ENCODE data around the gene SOX18. TPM values are rescaled to one million over a fixed set of nuclear protein-coding genes. Genes with fewer than 3 reads are reported as not detected.

Gene SOX18
- total RNA-seq, 2 donors from 2014 or later, result not detected

DNA sequence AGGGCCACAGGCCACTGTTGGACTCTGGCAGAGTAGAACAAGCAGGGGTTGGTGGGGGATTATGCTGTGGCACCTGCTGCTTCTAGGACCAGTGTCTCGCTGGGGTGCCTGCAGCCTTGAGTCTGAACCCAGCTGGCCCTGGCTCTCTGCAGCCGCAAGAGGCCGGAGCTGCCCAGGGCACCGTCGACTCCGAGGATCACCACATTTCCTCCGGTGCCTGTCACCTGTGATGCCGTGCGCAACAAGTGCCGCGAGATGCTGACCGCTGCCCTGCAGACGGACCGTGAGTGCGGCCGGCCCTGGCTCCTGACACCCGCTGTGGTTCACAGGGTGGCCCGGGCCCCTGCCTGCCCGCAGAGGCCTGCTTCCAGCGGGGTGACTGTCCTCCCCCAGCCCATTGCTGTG, 19.8 kb upstream of the SOX18 start:
- ATAC-seq (no peak), DNase-seq (no peak)
- Mint-ChIP-seq H3K4me1 (peaks cover 35% of the 10 kb centered on the region), H3K27ac (no peak overlapping the region), H3K4me3 (no peak overlapping the region), H3K27me3 (no peaks in the 10 kb centered on the region), H3K36me3 (ENCODE audit: low read depth) (no peaks in the 10 kb centered on the region)
- H3K9me3 ChIP-seq (ENCODE audit: control insufficient read depth, low read length, poor library complexity, severe bottlenecking), result no peaks in the 10 kb centered on the region

DNA sequence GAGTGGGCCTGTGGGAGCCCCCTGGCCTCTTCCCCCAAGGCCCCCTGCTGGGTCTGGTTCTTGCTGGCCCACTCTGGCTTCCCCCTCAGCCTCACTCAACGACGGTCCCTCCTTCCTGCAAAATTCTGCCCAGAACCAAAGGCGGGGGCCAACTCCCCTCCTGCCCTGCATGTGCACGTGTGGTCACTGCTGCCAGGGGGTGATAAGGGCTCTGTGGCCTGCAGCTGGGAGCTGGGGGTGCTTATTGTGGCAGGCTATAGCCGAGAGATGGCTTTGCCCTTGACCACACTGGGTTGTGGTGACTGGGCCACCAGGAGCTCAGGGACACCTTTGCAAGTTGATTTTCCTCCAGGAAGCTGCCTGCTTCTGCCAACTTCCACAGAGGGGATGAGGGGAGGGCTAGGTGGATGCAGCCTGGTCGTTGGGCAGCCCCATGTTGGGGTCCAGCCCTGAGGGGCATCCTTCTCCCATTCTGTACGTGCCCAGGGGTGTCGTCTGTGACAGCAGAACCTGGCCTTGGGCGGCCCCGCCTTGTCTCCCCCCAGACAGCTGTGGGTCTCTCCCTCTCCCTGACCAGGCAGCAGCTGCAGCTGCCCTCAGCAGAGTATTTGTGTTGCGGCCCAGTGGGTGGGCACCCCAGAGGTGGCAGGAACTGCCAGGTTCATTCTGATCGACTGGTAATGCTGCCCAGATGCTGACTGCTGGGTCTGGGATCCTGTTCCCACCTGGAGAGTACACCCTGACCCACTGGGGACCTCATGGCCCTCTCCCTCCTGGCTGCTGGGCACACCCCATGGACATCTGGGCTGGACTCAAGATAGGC, 19.2 kb upstream of the SOX18 start:
- no peak for ATAC-seq
- no peaks in the 10 kb centered on the region for H3K9me3 ChIP-seq (ENCODE audit: control insufficient read depth, low read length, poor library complexity, severe bottlenecking)
- Mint-ChIP-seq H3K4me3 (no peak overlapping the region), H3K27me3 (no peaks in the 10 kb centered on the region), H3K4me1 (peaks cover 40% of the 10 kb centered on the region), H3K27ac (peak overlapping the region; percentile 53), H3K36me3 (ENCODE audit: low read depth) (no peaks in the 10 kb centered on the region)
- no peak for DNase-seq

DNA sequence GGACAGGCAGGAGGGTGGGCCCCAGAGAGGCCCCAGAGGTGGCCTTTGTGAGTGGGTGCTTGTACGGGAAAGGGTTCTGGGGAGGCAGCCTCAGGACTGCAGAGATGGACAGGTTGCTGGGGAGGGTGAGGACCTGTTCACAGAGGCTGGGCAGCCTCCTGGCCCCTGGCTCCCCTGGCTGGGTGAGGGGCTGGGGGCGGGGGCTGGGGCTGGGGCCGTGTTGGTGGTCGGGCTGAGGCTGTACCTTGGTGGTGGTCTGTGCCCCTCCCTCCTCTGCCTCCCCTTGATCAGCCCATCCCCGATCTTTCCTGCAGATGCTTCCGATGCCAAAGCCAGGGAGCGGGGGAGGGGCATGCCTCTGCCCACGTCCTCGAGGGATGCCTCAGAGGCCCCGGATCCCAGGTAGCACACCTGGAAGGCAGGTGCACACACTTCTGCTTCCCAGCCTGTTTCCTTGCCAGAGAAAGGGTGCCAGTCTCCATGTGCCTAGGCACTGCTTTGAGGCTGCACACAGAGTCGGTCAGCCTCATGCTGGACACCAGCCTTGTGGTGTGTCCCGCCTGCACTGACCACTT, 18.4 kb upstream of the SOX18 start:
- no peaks in the 10 kb centered on the region for H3K36me3 Mint-ChIP-seq (ENCODE audit: low read depth)
- H3K4me1 Mint-ChIP-seq, result peaks cover 42% of the 10 kb centered on the region
- H3K27me3 Mint-ChIP-seq, result no peaks in the 10 kb centered on the region
- no peaks in the 10 kb centered on the region for H3K9me3 ChIP-seq (ENCODE audit: control insufficient read depth, low read length, poor library complexity, severe bottlenecking)
- peak overlapping the region; percentile 53 for H3K27ac Mint-ChIP-seq
- ATAC-seq (no peak), DNase-seq (no peak)
- H3K4me3 Mint-ChIP-seq, result peak overlapping the region; percentile 9

DNA sequence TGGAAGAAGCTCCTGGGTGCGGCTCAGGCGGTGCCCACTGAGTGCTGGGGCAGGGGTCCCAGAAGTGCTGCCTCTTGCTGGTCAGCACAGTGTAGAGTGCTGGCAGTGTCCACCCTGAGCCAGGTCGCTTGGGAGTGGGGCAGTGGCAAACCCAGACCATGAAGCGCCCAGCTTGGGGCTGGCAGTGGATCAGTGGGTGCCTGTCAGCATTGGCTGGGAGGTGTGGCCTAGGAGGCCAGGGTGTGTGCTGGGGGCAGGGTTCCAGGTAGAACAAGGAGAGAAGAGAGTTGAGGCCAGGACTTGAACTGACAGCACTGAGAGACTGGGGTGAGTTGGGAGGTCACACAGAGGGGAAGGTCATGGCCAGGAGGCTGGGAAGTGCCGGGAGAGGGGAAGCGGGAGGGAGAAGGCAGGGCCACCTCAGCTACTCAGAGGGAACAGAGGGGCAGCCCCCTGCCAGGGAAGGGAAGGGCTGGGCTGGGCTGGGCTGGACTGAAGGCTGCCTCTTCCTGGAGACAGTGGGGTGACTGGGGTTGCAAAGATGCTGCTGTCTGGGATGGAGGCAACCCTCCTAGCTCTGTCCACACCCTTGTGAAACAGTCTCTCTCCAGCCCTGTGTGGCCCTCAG, 17.7 kb upstream of the SOX18 start:
- Mint-ChIP-seq H3K36me3 (ENCODE audit: low read depth) (no peaks in the 10 kb centered on the region), H3K4me1 (peaks cover 41% of the 10 kb centered on the region), H3K4me3 (peak overlapping the region; percentile 50), H3K27me3 (no peaks in the 10 kb centered on the region), H3K27ac (peak overlapping the region; percentile 90)
- H3K9me3 ChIP-seq (ENCODE audit: control insufficient read depth, low read length, poor library complexity, severe bottlenecking), result no peaks in the 10 kb centered on the region
- DNase-seq, result no peak
- ATAC-seq, result no peak

DNA sequence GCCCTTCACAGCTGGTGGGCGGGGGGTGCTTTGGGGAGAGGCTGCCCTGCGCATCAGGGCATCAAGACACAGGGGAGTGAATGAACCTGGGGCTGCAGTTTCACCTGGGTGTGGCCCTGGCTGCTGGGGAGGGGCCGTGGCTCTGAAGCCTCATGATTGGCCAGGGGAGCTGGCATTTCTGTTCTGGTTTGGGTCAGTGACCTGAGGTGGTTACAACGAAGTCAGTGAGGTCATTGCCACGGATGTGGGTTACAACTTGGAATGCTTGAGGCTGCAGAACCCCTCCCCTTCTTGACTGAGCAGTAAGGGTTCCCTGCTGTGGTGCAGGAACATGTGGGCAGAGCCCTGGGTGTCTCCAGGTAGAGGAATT, 16.5 kb upstream of the SOX18 start:
- DNase-seq, result peak in 2 of 3 donors; percentile 42 to 44
- Mint-ChIP-seq H3K27me3 (no peaks in the 10 kb centered on the region), H3K27ac (peak overlapping the region; percentile 90), H3K4me1 (peaks cover 37% of the 10 kb centered on the region), H3K4me3 (peak overlapping the region; percentile 77), H3K36me3 (ENCODE audit: low read depth) (no peaks in the 10 kb centered on the region)
- no peaks in the 10 kb centered on the region for H3K9me3 ChIP-seq (ENCODE audit: control insufficient read depth, low read length, poor library complexity, severe bottlenecking)
- ATAC-seq, result peak; percentile 65

DNA sequence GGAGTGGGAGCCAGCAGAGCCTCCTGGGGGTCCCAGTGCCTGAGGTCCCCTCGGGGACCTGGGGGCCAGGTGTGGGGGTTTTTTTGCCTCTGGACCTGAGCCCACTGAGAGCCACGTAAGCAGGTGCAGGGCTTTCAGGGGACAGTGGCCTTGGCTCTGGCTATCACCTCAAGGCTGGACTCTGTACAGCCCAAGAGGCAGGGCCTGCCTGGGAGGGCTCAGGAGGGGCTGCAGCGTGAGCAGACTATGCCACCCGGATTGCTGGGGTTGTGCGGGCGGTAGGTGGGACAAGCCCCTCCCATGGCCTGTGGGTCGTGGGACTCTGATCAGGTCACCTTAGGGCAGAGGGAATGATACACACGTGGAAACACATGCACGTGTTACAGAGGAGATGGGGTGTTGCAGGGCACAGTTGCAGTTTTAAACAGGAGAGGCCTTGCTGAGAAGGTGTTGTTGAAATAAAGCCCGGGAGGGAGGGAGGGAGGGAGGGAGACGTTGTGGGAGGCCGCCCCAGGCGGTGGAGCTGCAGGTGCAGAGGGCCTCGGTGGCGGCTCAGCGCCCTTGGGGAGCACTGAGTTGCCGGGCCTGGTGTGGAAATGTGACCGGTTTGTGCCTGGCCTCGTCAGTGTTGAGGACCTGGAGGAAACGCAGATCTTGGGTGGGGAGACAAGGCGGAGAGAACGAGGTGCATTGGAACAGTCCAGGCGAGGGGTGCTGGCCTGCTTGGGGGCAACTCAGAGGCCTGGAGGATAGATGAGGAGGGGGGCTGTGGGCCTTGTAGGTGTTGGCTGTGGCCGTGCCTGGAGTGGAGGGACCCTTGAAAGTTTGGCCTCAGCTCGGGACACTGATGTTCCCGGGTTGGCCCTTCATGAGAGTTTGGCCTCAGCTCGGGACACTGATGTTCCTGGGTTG, 15.9 kb upstream of the SOX18 start:
- Mint-ChIP-seq H3K27me3 (no peaks in the 10 kb centered on the region), H3K27ac (peak overlapping the region; percentile 90), H3K36me3 (ENCODE audit: low read depth) (no peaks in the 10 kb centered on the region), H3K4me3 (peak overlapping the region; percentile 77), H3K4me1 (peaks cover 37% of the 10 kb centered on the region)
- no peak for ATAC-seq
- DNase-seq, result no peak
- no peaks in the 10 kb centered on the region for H3K9me3 ChIP-seq (ENCODE audit: control insufficient read depth, low read length, poor library complexity, severe bottlenecking)

DNA sequence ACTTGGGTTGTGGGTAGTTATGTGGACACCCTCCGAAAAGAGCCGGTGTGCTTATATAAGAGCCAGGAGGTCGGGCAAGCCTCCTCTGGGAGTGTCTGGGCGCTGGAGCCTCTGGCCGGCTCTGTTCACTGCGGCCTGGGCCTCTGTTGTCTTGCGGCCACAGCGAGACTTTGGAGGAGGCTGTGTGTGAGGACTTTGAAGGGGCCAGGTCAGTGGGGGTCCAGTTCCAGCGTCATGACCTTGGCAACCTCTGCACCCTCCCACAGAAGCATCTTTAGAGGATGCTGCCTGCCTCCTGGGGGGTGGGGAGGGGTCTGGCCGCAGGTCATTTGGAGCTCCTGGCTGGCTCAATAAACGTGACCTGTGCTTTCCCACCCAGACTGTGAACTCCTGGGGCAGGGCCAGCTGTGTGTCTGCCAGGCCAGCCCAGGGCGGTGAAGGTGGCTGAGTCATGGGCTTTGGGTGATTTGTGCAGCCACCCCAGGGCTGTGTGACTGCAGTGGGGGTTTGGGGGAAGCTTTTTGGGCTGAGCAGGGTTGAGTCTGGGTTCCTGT, 14.8 kb upstream of the SOX18 start:
- DNase-seq (no peak), ATAC-seq (no peak)
- H3K27me3 Mint-ChIP-seq, result no peaks in the 10 kb centered on the region
- peak overlapping the region; percentile 83 for H3K27ac Mint-ChIP-seq
- no peaks in the 10 kb centered on the region for H3K9me3 ChIP-seq (ENCODE audit: control insufficient read depth, low read length, poor library complexity, severe bottlenecking)
- H3K4me1 Mint-ChIP-seq, result peaks cover 37% of the 10 kb centered on the region
- H3K4me3 Mint-ChIP-seq, result peak overlapping the region; percentile 91
- H3K36me3 Mint-ChIP-seq (ENCODE audit: low read depth), result no peaks in the 10 kb centered on the region

DNA sequence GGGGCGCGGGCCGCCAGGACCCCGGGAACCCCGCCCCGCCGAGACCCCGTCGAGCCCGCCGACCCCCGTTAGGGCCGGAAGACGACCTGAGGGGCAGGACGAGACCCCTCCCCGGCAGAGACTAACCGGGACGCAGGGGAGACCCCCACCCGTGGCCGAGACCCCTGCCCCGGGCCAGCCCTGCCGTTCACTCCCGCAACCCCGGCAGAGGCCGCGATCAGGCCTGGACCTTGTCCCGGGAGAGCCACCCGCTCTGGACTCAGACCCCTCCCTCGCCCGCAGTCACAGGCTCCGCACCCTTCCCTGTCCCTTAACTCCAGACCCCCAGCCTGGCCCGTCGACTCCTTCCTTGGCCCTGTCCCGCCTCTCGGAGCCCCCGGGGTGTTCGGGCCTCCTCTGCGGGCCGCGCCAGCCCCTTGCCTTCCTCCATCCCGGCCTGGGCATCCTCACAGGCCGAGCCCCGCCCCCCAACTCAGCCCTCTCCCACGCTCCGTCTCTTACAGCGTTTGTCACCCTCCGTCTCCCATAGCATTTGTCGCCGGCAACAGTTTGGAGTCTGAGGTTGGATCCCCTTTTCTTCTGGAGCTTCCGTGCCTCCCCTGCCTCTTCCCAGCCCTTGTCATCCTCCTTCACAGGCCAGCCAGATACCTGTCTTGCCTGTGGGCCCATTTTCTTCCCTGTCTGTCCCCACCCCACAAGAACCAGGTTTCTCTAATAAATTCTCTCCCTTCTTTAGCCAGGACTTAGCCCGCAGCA, 14.1 kb upstream of the SOX18 start:
- Mint-ChIP-seq H3K27me3 (no peaks in the 10 kb centered on the region), H3K4me1 (peaks cover 37% of the 10 kb centered on the region), H3K27ac (peak overlapping the region; percentile 83), H3K36me3 (ENCODE audit: low read depth) (no peaks in the 10 kb centered on the region), H3K4me3 (peak overlapping the region; percentile 91)
- DNase-seq, result no peak
- no peaks in the 10 kb centered on the region for H3K9me3 ChIP-seq (ENCODE audit: control insufficient read depth, low read length, poor library complexity, severe bottlenecking)
- no peak for ATAC-seq

DNA sequence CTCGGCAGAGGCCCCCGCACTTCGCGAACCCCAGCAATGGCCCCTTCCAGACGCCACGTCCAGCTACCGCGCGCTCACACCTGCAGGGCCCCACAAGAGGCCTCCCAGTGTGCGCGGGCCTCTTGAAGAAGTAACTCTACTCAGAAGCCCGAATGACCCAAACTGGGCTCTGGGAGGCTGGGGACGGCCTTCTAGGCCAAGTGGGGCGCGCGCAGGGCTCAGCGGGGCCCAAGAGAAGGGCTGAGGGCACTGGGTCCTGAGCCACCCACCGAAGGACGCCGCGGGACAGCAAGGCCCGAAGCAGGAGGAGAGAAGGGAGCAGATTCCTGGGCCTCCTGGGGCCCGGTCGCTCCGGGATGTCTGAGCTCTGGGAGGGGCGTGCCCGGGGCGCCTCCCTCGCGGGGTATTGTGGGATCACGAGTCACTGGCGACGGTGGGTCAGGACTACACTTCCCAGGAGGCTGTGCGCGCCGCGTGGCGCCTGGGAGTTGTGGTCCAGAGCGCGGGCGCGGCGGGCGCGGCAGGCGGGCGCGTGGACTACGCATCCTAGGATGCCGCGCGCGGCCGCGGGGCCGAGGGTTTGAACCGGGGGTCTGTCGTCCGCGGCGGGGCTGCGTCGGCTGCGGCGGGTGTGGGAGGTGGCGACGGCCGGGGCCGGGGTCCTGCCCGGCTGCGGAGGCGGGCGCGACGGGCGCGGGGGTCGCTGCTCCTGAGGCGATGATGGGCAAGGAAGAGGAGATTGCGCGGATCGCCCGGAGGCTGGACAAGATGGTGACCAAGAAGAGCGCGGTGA, 13.4 kb upstream of the SOX18 start, which contains the start of gene TCEA2:
Gene TCEA2, plus strand, starts transcription at position 603 of the 793 bp plus-strand sequence. Its CDS starts 115 bp downstream, at position 718.
- no peaks in the 10 kb centered on the region for H3K9me3 ChIP-seq (ENCODE audit: control insufficient read depth, low read length, poor library complexity, severe bottlenecking)
- Mint-ChIP-seq H3K4me1 (peaks cover 39% of the 10 kb centered on the region), H3K27me3 (no peaks in the 10 kb centered on the region), H3K4me3 (peak within 1 kb of the TSS; percentile 91), H3K36me3 (ENCODE audit: low read depth) (no peaks in the 10 kb centered on the region), H3K27ac (peak within 1 kb of the TSS; percentile 83)
- DNase-seq (peak; percentile 83 to 91 (median 88)), ATAC-seq (peak; percentile 92)

DNA sequence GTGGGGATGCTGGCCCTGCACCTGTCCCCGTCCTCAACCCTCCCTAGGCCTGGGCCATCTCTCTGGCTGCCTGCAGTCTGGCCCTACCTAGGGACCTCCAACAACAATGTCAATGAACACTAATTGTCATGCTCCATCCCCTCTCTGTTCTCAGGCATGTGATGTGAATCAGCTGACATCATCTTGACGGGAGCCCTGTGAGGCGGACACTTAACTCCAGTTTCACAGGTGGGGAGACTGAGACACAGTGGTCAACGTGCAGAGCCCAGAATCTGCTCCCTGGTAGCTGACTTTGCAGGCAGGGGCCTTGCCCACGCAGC, 12.8 kb upstream of the SOX18 start:
- no peak overlapping the region for H3K4me3 Mint-ChIP-seq

DNA sequence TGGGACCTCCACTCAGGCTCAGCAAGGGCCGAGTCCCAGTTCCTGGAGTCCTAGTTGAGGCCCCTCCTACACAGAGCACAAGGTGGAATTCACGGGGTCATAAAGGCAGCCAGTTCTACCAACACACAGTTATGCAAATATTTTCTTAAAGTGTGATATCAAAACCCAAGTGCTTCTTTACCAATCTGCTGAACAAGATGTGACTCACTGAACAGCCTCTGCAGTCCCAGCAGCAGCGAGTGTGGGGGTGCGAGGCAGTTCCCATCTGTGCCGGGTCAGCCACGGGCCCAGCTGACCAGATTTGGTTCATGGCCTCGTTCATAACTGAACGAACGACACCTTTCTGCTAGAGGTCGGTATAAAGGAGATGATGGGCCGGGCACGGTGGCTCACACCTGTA, 9.1 kb upstream of the SOX18 start:
- Mint-ChIP-seq H3K27ac (no peak overlapping the region), H3K4me3 (no peak overlapping the region), H3K27me3 (peaks cover 10% of the 10 kb centered on the region), H3K36me3 (ENCODE audit: low read depth) (peaks cover under 1% of the 10 kb centered on the region), H3K4me1 (peaks cover 18% of the 10 kb centered on the region)
- DNase-seq, result no peak
- no peaks in the 10 kb centered on the region for H3K9me3 ChIP-seq (ENCODE audit: control insufficient read depth, low read length, poor library complexity, severe bottlenecking)
- ATAC-seq, result no peak

More for the DNA sequence above, 12.8 kb upstream of the SOX18 start:
- no peaks in the 10 kb centered on the region for H3K36me3 Mint-ChIP-seq (ENCODE audit: low read depth)
- DNase-seq, result no peak
- H3K27me3 Mint-ChIP-seq, result no peaks in the 10 kb centered on the region
- peak overlapping the region; percentile 47 for H3K27ac Mint-ChIP-seq
- ATAC-seq, result no peak
- H3K9me3 ChIP-seq (ENCODE audit: control insufficient read depth, low read length, poor library complexity, severe bottlenecking), result no peaks in the 10 kb centered on the region
- peaks cover 37% of the 10 kb centered on the region for H3K4me1 Mint-ChIP-seq

Data from T-helper 17 cell (primary cell).